Measurements from ENCODE around the gene SLC16A2. TPM values are rescaled to one million over a fixed set of nuclear protein-coding genes. Genes with fewer than 3 reads are reported as not detected.
A peak's percentile ranks its signal among the peaks of the same experiment; 100 is the strongest.

The SLC16A2 gene
- total RNA-seq, 1 experiment from 2014 or later = 8.5 TPM

DNA sequence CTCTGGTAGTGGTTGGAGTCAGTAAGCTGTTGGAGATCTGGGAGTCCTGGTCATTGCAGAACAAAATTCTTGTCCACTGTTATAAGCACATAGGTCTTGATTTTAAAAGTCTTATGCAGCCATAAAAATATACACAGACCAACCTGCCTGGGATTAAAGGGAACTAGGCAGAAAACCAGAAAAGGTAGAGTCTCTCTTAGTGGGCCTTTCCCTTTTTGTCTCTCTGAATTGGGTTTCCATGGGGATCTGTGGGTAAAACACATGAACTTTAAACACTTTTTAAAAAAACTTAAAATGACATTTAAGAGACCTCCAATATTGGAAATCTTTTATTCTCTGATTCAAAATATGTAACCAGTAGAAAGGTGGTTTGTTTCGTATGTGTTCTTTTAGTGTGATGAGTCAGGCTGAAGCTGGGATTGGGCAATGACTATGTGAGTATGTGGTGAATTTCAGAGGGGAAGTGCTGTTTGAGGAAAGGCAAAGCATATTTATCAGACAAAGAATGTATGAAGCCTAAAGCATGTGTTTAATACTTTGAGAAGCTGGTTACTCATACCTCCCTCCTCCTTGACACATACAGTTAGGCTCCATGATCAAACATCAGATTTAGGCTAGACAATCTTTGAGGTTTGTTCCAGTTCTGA lies 29.6 kb downstream of the SLC16A2 start:
- no peaks in the 10 kb centered on the region for H3K9me2 ChIP-seq (replicated peaks; ENCODE audit: low read length)
- H3K27me3 ChIP-seq (ENCODE audit: low read length) = no peaks in the 10 kb centered on the region
- ChIA-PET CTCF (interaction anchor here (1.5 kb wide), 1 partner anchor 30 kb away, joined by 3 read pairs; no protein-coding TSS in a partner anchor), POLR2A (ENCODE audit: unreplicated experiment) (no interaction called here)
- peak; percentile 89 for DNase-seq
- H3F3A ChIP-seq (ENCODE audit: low read length, unreplicated experiment) = peaks cover 7% of the 10 kb centered on the region
- peak overlapping the region; percentile 72 for H3K4me2 ChIP-seq (ENCODE audit: low read length)
- H3K36me3 ChIP-seq (ENCODE audit: low read depth, low read length) = no peaks in the 10 kb centered on the region
- no peak overlapping the region for H2AFZ ChIP-seq (ENCODE audit: low read length)
- H3K9me3 ChIP-seq (ENCODE audit: low read length) = no peaks in the 10 kb centered on the region
- intact Hi-C loops (cut with micrococcal nuclease) = loop anchor here (2.0 kb wide), 1 partner anchor 30 kb away; the partner anchor contains the start of gene SLC16A2
- 0 out of 2 replicates have a peak, but pooled peaks cover 3% of the 10 kb centered on the region for H3K79me2 ChIP-seq (ENCODE audit: low read length)
- ATAC-seq = peak; percentile 85
- TF ChIP-seq EZH2phosphoT487 (IDR thresholded peaks at IDR 0.05; ENCODE audit: borderline replicate concordance, low read length) = no peak
- no peak for TF ChIP-seq EZH2 (IDR thresholded peaks at IDR 0.05; ENCODE audit: low read length, unreplicated experiment)
- TF ChIP-seq, protein P1, sequence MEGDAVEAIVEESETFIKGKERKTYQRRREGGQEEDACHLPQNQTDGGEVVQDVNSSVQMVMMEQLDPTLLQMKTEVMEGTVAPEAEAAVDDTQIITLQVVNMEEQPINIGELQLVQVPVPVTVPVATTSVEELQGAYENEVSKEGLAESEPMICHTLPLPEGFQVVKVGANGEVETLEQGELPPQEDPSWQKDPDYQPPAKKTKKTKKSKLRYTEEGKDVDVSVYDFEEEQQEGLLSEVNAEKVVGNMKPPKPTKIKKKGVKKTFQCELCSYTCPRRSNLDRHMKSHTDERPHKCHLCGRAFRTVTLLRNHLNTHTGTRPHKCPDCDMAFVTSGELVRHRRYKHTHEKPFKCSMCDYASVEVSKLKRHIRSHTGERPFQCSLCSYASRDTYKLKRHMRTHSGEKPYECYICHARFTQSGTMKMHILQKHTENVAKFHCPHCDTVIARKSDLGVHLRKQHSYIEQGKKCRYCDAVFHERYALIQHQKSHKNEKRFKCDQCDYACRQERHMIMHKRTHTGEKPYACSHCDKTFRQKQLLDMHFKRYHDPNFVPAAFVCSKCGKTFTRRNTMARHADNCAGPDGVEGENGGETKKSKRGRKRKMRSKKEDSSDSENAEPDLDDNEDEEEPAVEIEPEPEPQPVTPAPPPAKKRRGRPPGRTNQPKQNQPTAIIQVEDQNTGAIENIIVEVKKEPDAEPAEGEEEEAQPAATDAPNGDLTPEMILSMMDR (conservative IDR thresholded peaks at IDR 0.05; ENCODE audit: low read depth, low read length) = no peak
- peak overlapping the region; percentile 67 for H3K9ac ChIP-seq (ENCODE audit: low read length)
- no peaks in the 10 kb centered on the region for H4K20me1 ChIP-seq (ENCODE audit: low read length)
- BruUV-seq (replicated peaks) = no TSS peak
- H3K4me1 ChIP-seq (ENCODE audit: insufficient read depth, low read length) = peaks cover 51% of the 10 kb centered on the region
- H3K4me3 ChIP-seq (ENCODE audit: low read length) = peak overlapping the region; percentile 37; the same call in 1 of the 2 replicates
- peak overlapping the region; percentile 97 for H3K27ac ChIP-seq (ENCODE audit: low read length)

DNA sequence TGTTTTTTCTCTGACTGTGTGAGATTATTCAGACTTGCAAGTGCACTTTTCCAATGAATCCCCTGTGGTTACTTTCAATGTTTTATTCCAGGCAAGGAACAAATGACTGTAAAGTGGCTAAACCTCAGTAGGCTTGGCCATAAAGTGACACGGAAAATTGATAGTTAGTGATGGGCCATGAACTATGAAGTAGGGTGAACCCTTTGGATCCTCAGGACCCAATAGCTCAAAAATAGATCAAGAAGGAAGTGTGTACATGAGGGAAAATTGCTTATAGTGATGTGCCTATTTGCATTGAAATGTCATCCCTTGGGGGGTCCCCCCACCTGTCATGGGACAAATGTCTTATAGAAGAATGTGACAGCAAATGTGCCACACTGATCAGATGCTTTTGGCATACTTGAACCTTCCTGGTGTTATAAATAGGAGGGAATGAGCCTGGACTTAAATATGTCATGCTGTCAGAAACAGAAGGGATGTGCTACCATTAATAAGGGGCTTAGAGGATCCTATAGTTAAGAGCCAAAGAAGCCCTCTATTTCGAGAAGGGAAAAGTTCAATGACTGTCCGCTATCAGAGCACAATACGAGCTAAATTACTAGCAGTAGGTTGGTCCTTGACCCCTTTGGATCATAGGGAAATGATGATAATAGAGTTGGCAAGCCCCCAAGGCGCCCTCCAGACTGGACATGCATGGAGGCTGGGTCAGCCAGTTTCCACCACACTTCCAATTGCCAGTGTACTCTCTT lies 30.3 kb downstream of the SLC16A2 start:
- Histone ChIP-seq H2AFZ (ENCODE audit: low read length) (no peak overlapping the region), H3F3A (ENCODE audit: low read length, unreplicated experiment) (peaks cover 7% of the 10 kb centered on the region), H3K79me2 (ENCODE audit: low read length) (0 out of 2 replicates have a peak, but pooled peaks cover 3% of the 10 kb centered on the region), H3K27ac (ENCODE audit: low read length) (peak overlapping the region; percentile 97), H3K9me2 (replicated peaks; ENCODE audit: low read length) (no peaks in the 10 kb centered on the region), H3K4me2 (ENCODE audit: low read length) (peak overlapping the region; percentile 29), H3K9ac (ENCODE audit: low read length) (no peak overlapping the region), H3K36me3 (ENCODE audit: low read depth, low read length) (no peaks in the 10 kb centered on the region), H3K9me3 (ENCODE audit: low read length) (no peaks in the 10 kb centered on the region), H3K27me3 (ENCODE audit: low read length) (no peaks in the 10 kb centered on the region), H3K4me3 (ENCODE audit: low read length) (no peak overlapping the region), H4K20me1 (ENCODE audit: low read length) (no peaks in the 10 kb centered on the region), H3K4me1 (ENCODE audit: insufficient read depth, low read length) (peaks cover 51% of the 10 kb centered on the region)
- intact Hi-C loops (cut with micrococcal nuclease) = loop anchor here (2.0 kb wide), 1 partner anchor 31 kb away; the partner anchor contains the start of gene SLC16A2
- CTCF ChIA-PET = interaction anchor here (1.5 kb wide), 1 partner anchor 31 kb away, joined by 3 read pairs; no protein-coding TSS in a partner anchor
- TF ChIP-seq EZH2phosphoT487 (IDR thresholded peaks at IDR 0.05; ENCODE audit: borderline replicate concordance, low read length) = no peak
- TF ChIP-seq, protein P1 (conservative IDR thresholded peaks at IDR 0.05; ENCODE audit: low read depth, low read length) = no peak
- TF ChIP-seq EZH2 (IDR thresholded peaks at IDR 0.05; ENCODE audit: low read length, unreplicated experiment) = no peak
- POLR2A ChIA-PET (ENCODE audit: unreplicated experiment) = no interaction called here
- DNase-seq = no peak
- BruUV-seq (replicated peaks) = no TSS peak
- ATAC-seq = no peak

Data from PC-3 (cell line).